ENCODE measurements around the gene FBXO45. TPM values are rescaled to one million over a fixed set of nuclear protein-coding genes. Genes with fewer than 3 reads are reported as not detected.

The FBXO45 gene
- total and polyA plus RNA-seq, 9 of the 15 experiments (the other 6 are each of a cell fraction or from before 2014, with no cell fraction given) = 15.2 to 52.8 (median 37.0) TPM

DNA sequence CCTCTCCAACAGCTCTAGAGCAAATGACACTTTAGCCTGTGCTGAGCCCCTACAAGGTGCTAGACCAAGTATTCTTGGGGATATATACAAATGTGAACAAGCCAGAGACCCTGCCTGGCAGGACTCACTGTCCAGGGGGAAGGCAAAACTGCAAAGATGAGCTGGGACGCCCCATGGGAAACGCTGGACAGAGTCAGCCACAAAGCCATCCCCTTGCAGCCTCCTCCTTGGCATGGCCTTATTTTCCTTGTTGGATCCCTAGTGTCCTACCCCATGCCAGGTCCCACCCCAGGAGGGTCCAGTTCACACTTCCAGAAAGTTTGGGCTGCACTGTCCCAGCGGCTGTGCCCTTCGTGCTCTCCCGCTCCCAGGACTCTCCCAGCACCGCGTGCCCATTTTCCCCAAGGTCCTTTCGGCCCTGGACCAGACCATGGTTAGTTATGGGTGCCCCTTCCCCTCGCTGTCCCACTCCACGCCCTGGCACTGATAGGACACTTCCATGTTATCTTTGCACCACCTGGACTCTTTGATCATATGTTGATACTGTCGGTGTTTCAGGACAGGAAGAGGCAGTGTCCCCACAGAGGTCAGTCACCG lies 65.2 kb downstream of the FBXO45 start (continued):
- TF ChIP-seq, protein P1, sequence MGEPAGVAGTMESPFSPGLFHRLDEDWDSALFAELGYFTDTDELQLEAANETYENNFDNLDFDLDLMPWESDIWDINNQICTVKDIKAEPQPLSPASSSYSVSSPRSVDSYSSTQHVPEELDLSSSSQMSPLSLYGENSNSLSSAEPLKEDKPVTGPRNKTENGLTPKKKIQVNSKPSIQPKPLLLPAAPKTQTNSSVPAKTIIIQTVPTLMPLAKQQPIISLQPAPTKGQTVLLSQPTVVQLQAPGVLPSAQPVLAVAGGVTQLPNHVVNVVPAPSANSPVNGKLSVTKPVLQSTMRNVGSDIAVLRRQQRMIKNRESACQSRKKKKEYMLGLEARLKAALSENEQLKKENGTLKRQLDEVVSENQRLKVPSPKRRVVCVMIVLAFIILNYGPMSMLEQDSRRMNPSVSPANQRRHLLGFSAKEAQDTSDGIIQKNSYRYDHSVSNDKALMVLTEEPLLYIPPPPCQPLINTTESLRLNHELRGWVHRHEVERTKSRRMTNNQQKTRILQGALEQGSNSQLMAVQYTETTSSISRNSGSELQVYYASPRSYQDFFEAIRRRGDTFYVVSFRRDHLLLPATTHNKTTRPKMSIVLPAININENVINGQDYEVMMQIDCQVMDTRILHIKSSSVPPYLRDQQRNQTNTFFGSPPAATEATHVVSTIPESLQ (CRISPR knock-in tag; IDR thresholded peaks at IDR 0.05) = no peak
- TF ChIP-seq SREBF2 (CRISPR knock-in tag; IDR thresholded peaks at IDR 0.05) = no peak
- no peak for TF ChIP-seq GABPB1 (CRISPR knock-in tag; IDR thresholded peaks at IDR 0.05)
- TF ChIP-seq, protein P2, sequence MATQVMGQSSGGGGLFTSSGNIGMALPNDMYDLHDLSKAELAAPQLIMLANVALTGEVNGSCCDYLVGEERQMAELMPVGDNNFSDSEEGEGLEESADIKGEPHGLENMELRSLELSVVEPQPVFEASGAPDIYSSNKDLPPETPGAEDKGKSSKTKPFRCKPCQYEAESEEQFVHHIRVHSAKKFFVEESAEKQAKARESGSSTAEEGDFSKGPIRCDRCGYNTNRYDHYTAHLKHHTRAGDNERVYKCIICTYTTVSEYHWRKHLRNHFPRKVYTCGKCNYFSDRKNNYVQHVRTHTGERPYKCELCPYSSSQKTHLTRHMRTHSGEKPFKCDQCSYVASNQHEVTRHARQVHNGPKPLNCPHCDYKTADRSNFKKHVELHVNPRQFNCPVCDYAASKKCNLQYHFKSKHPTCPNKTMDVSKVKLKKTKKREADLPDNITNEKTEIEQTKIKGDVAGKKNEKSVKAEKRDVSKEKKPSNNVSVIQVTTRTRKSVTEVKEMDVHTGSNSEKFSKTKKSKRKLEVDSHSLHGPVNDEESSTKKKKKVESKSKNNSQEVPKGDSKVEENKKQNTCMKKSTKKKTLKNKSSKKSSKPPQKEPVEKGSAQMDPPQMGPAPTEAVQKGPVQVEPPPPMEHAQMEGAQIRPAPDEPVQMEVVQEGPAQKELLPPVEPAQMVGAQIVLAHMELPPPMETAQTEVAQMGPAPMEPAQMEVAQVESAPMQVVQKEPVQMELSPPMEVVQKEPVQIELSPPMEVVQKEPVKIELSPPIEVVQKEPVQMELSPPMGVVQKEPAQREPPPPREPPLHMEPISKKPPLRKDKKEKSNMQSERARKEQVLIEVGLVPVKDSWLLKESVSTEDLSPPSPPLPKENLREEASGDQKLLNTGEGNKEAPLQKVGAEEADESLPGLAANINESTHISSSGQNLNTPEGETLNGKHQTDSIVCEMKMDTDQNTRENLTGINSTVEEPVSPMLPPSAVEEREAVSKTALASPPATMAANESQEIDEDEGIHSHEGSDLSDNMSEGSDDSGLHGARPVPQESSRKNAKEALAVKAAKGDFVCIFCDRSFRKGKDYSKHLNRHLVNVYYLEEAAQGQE (IDR thresholded peaks at IDR 0.05; ENCODE audit: borderline replicate concordance) = peak; percentile 29
- TF ChIP-seq, protein P2 (CRISPR knock-in tag; IDR thresholded peaks at IDR 0.05; ENCODE audit: low read depth) = peak; percentile 64; the same call in 1 of the 2 replicates
- TF ChIP-seq HNRNPLL (IDR thresholded peaks at IDR 0.05; ENCODE audit: low read depth, low read length, poor library complexity, severe bottlenecking) = no peak
- TF ChIP-seq CXXC5 (CRISPR knock-in tag; IDR thresholded peaks at IDR 0.05) = peak; percentile 25; the same call in 1 of the 2 replicates
- TF ChIP-seq ZBED1 (IDR thresholded peaks at IDR 0.05) = no peak
- TF ChIP-seq, protein P3, sequence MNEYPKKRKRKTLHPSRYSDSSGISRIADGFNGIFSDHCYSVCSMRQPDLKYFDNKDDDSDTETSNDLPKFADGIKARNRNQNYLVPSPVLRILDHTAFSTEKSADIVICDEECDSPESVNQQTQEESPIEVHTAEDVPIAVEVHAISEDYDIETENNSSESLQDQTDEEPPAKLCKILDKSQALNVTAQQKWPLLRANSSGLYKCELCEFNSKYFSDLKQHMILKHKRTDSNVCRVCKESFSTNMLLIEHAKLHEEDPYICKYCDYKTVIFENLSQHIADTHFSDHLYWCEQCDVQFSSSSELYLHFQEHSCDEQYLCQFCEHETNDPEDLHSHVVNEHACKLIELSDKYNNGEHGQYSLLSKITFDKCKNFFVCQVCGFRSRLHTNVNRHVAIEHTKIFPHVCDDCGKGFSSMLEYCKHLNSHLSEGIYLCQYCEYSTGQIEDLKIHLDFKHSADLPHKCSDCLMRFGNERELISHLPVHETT (CRISPR knock-in tag; conservative IDR thresholded peaks at IDR 0.05 in 1 of 2, IDR thresholded peaks at IDR 0.05 in 1 of 2) = peak in 1 of 2 experiments; percentile 55; a peak in 2 of 4 replicates
- TF ChIP-seq CREM (IDR thresholded peaks at IDR 0.05; ENCODE audit: low read depth) = peak; percentile 45; the same call in 1 of the 2 replicates
- TF ChIP-seq SPI1 (IDR thresholded peaks at IDR 0.05; ENCODE audit: borderline replicate concordance, low read depth, low read length) = 0 out of 2 replicates have a peak, but pooled peaks have one; percentile 2
- peak; percentile 62; the same call in 1 of the 2 replicates for TF ChIP-seq CTBP1 (IDR thresholded peaks at IDR 0.05; ENCODE audit: borderline replicate concordance)
- no peak for TF ChIP-seq PTRF (tag; IDR thresholded peaks at IDR 0.05)
- peak; percentile 40; the same call in 1 of the 2 replicates for TF ChIP-seq ZBTB17 (CRISPR knock-in tag; IDR thresholded peaks at IDR 0.05)
